ENCODE results near the gene PCDH15.

The PCDH15 gene

GRCh38 chr10:54800741-54801421 is at the start of gene PCDH15:
PCDH15 (minus strand) TSS chr10:54801231; CDS start chr10:54664262, 136,969 bp downstream.
- no peak for DNase-seq

GRCh38 chr10:54843932-54844331 is 42.9 kb upstream of the PCDH15 start:
- DNase-seq = no peak

- no peak for DNase-seq
Measured at GRCh38 chr10:54843085-54843646, 42.1 kb upstream of the PCDH15 start.

DNA sequence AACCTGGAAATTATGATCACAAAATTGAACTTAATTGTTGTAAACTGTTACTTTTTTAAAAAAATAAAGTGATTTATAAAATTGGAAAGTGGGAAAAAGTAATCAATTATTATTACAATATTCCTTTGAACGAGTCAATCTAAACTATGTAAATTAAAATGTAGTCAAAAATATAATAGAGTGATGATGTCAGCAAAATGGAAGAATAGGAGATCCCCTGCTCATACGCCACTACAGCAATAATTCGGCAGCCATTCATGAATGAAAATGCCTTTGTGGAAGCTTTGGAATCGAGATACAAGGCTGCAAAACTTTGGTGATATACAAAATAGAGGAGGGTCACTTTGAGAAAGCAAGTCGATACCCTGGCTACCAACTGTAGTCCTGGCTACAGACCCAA is 36.4 kb upstream of the PCDH15 start:
- DNase-seq = no peak

DNA sequence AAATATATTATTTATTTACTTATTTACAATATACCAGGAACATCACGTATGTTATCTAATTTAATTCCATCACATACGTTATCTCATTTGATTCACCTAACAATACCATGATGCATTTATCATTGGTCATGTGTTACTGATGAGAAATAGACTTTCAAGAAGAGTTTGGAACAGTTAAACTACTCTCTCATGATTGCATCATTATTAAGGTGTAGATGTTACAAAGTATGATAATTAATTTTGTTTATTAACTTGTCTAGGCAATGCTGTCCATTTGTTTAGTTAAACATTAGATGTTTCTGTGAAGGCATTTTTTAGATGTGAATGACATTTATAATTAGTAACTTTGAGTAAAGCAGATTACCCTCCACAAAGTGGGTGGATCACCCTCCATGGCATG is 32.0 kb upstream of the PCDH15 start:
- no peak for DNase-seq

- DNase-seq = no peak
Measured at GRCh38 chr10:54826994-54827560, 26.0 kb upstream of the PCDH15 start.

DNA sequence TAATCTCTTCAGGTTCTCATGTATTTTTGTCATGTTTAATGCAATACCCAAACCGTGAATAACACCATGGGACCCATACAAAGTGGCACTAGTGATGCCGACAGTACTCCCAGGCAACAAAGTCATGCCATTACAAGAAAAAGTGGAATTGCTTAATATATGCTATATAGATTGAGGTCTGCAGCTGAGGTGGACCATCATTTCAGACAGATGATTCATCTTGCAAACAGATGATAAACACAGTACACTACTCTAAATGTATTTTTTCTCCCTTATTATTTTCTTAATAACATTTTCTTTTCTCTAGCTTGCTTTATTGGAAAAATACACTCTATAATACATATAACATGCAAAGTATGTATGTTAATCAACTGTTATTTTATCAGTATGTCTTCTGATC is 14.6 kb upstream of the PCDH15 start:
- no peak for DNase-seq

GRCh38 chr10:54808186-54808935 is 7.3 kb upstream of the PCDH15 start:
- no peak for DNase-seq

DNA sequence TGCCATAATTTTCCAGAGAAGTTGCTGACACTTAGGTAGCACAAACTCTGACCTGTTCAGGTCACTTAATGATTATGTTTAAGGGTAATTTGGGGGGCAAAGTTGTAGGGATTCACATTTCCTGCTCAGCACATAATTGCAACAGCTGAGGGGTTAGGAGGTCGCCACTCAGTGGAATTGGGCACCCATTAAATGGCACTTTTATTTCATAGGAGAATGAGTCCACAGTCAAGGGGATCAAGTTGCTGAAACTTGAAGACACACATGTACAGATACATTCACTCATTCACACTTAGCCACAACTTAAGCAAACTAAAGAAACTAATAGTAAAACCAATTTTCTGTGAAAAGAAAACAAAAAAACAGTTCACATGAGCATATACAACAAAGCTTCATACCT is 1.5 kb downstream of the PCDH15 start:
- DNase-seq = no peak

DNA sequence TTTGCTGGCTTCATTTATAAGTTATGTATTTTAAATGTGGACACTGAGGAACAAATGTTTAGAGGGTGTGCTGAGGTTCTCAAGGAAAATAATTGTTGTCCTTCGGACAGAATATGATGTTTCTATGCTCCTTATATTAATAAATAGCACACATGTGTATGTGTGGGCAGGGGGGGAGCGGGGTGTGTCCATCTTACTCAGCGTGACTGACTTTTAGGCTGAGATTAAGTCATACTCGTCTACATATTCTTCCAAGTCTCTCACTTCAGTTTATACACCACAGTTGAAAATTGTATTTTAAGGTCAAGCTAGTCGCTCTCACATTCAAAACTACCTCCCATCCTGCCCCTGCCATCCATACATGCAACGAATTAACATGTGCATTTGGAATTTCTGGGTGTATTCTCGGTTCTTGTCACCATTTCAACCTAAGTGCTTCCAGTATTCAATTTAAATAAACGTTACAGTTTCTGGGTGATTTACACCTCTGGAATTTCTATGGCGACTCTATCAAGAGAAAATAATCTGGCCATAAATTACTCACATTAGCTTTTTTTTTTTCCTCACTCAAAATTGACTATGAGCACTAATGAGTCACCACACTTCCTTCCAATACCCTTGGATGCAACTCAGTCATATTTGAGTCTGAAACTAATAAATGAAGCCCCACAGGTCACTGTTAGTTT is 3.3 kb downstream of the PCDH15 start:
- DNase-seq = no peak

DNA sequence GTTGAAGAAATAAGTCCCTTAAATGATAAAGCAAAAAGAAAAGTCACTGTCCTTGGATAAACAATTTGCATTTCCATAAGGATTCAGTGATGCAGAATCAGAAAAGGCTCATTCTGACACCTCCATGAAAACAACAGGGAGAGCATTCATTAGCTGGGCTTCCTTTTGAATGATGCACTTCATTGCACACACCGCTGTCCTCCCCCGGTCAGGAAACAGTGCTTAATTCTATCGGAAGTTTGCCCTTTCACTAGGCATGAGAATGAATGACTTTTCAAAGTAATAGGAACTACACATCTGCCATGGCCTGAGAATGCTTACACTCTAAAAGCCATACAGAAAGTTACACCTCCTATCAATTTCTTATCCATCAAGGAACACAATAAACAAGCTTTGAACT is 4.2 kb downstream of the PCDH15 start:
- DNase-seq = no peak

GRCh38 chr10:54776622-54777021 is 24.4 kb downstream of the PCDH15 start:
- DNase-seq = no peak

DNA sequence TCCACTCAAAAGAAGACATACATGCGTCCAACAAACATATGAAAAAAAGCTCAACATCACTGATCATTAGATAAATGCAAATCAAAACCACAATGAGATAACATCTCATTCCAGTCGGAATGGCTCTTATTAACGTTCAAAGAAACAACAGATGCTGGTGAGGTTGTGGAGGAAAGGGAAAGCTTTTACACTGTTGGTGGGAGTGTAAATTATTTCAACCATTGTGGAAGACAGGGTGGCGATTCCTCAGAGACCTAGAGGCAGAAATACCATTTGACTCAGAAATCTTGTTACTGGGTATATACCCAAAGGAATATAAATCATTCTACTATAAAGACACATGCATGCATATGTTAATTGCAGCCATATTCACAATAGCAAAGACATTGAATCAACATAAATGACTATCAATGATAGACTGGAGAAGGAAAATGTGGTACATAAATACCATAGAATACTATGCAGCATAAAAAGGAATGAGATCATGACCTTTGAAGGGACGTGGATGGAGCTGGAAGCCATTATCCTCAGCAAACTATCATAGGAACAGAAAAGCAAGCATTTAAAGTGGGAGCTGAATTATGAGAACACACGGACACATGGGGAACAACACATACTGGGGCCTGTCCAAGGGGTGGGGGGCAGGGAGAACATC is 28.4 kb downstream of the PCDH15 start:
- no peak for DNase-seq

- DNase-seq = no peak
Measured at GRCh38 chr10:54769051-54769450, 32.0 kb downstream of the PCDH15 start.

DNA sequence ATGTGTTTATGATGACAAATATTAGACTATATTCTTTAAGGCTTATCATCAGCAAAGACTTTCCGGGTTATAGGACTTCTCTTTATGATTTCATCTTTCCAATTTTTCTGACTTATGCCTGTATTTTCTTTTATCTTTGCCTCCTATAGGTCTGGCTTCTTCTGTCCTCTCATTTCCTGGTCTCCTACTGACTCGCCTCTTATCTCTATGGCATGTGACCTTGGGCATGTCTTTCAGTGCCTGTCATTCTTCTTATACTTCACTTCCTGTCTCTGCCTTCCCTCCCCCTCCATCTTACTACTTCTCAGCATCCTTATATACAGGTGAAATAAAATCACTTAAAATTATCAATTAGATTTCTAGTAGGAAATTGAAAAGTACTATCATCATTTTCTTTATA is 42.2 kb downstream of the PCDH15 start:
- no peak for DNase-seq

GRCh38 chr10:54749623-54750022 is 51.4 kb downstream of the PCDH15 start:
- no peak for DNase-seq

- no peak for DNase-seq
Measured at GRCh38 chr10:54745436-54745835, 55.6 kb downstream of the PCDH15 start.

DNA sequence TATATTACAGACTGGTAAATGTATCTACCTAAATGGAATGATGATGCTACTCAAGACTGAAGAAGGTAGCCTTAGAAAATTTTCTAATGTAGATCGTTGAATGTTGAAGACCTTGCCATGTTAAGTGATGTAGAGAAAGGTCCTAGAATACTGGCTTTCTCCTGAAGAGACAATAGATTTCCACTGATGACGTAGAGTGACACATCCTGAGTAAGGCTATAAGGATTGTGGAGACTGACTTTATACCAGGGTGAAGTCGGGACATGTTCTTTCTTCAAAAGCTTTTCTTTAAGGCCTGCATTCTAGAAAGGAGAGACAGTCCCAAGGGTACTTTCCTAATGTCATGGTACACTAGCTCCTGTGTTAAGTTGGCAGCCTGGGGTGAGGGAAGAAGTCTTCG is 58.6 kb downstream of the PCDH15 start:
- no peak for DNase-seq

DNA sequence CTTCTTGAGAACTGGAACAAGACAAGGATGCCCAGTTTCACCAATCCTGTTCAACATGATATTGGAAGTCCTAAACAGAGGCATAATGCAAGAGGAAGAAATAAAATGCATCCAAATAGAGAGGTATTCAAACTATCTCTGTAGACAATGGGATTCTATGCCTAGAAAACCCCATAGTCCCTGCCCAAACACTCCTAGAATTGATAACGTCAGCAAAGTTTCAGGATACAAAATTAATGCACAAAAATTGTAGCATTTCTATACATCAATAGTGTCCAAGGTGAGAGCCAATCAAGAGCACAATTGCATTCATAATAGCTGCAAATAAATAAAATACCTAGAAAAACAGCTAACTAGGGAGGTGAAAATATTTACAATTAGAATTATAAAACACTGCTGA is 72.5 kb downstream of the PCDH15 start:
- no peak for DNase-seq

DNA sequence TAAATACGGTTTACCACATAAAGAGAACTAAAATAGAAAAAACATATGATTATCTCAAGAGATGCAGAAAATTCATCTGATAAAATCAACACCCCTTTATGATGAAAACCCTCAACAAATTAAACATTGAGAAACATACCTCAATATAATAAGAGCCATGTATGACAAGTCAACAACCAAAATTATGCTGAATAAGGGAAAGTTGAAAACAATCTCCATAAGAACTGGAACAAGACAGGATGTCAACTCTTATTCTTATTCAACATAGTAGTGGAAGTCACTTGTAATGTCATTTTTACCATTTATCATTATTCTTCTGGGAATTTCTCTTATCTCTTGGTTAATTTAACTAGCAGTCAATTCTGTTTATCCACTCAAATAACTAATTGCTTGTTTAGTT is 79.0 kb downstream of the PCDH15 start:
- no peak for DNase-seq

- no peak for DNase-seq
Measured at GRCh38 chr10:54710918-54711317, 90.1 kb downstream of the PCDH15 start.

GRCh38 chr10:54708591-54708990 is 92.4 kb downstream of the PCDH15 start:
- no peak for DNase-seq

- no peak for DNase-seq
Measured at GRCh38 chr10:54708021-54708420, 93.0 kb downstream of the PCDH15 start.

All from stimulated activated naive CD4-positive, alpha-beta T cell treated with Interleukin-2 at 50 U/mL for 16 hours (primary cell).